Nephron (organoid): ENCODE data around the gene FEV.
A peak's percentile ranks its signal among the peaks of the same experiment; 100 is the strongest.

Source experiments
- H3K27ac Mint-ChIP-seq, 3 experiments: 2 replicates each; pipeline ENCODE4 v1.8.0; 2020; ENCODE audit warnings: mixed read lengths in 3 of 3, mild to moderate bottlenecking in 2 of 3, moderate library complexity in 1 of 3
- H3K27me3 Mint-ChIP-seq: 2 replicates; pipeline ENCODE4 v1.8.0; 2021; ENCODE audit warnings: low read depth, mild to moderate bottlenecking, moderate library complexity, mixed read lengths
- H3K36me3 Mint-ChIP-seq: 2 replicates; pipeline ENCODE4 v1.8.0; 2020; ENCODE audit warnings: low read depth, mixed read lengths
- H3K4me1 Mint-ChIP-seq: 2 replicates; pipeline ENCODE4 v1.8.0; 2020; ENCODE audit warnings: mixed read lengths
- H3K4me3 Mint-ChIP-seq, 3 experiments: 2 replicates each; pipeline ENCODE4 v1.8.0; 2020; ENCODE audit warnings: mild to moderate bottlenecking in 3 of 3, mixed read lengths in 3 of 3, moderate library complexity in 2 of 3
- H3K9me3 Mint-ChIP-seq: 2 replicates; pipeline ENCODE4 v1.8.0; 2020; ENCODE audit warnings: mixed read lengths
- CTCF ChIP-seq, 3 experiments: fragments of 200-600 bp; sonication (generic); IDR thresholded peaks; one replicate each; pipeline ENCODE4 v1.5.0; 2021; ENCODE audit warnings: antibody characterized with exemption in 3 of 3; ENCODE audit not compliant: unreplicated experiment in 3 of 3

The FEV gene

GRCh38 chr2:219010162-219010756 lies 25.3 kb upstream of the FEV start:
- peak in 2 of 3 experiments; percentile 27 to 34 for TF ChIP-seq CTCF (IDR thresholded peaks at IDR 0.05; ENCODE audit: unreplicated experiment in 3 of 3)
- H3K4me1 Mint-ChIP-seq = no peaks in the 10 kb centered on the region
- no peaks in the 10 kb centered on the region for H3K36me3 Mint-ChIP-seq
- no peaks in the 10 kb centered on the region for H3K9me3 Mint-ChIP-seq
- H3K27me3 Mint-ChIP-seq = peaks cover 94% of the 10 kb centered on the region
- H3K27ac Mint-ChIP-seq = no peak overlapping the region
- no peak overlapping the region for H3K4me3 Mint-ChIP-seq

DNA sequence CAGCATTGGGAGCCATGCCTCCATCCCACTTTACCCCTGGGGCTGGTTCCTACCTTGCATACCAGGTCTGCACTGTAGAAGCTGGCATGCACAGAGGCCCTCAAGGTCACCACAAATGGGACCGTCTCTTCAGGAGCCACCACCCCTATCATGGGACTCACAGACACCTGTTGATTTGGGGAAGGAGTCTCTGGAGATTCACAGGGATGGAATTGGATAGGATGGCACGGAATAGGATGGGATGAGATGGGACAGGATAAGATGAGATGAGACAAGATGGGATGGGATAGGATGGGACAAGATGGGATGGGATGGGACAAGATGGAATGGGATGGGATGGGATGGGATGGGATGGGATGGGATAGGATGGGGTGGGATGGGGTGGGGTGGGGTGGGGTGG lies 24.3 kb upstream of the FEV start:
- no peaks in the 10 kb centered on the region for H3K4me1 Mint-ChIP-seq
- no peaks in the 10 kb centered on the region for H3K36me3 Mint-ChIP-seq
- TF ChIP-seq CTCF (IDR thresholded peaks at IDR 0.05; ENCODE audit: unreplicated experiment in 3 of 3) = no peak
- H3K27ac Mint-ChIP-seq = no peak overlapping the region
- H3K4me3 Mint-ChIP-seq = no peak overlapping the region
- H3K9me3 Mint-ChIP-seq = no peaks in the 10 kb centered on the region
- H3K27me3 Mint-ChIP-seq = peaks cover 94% of the 10 kb centered on the region

DNA sequence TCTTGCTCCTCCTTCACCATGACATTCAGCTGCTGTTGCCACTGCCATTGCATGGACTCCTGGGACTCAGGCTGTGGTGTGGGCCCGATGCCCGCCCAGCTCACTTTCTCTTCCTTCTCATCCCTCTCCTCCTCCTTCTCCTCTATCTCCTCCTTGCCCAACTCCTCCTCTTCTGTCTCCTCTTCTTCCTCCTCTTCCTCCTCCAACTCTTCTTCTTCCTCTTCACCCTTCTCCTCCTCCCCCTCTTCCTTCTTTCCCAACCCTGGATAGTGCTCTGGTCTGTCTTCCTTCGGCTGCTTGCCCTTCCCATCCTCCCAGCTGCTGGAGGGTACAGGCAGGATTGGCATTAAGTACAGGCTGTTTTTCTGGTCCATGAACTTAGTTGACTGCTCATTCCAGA lies 19.0 kb upstream of the FEV start:
- peak overlapping the region in 1 of 3 experiments; percentile 13 for H3K4me3 Mint-ChIP-seq
- no peaks in the 10 kb centered on the region for H3K9me3 Mint-ChIP-seq
- H3K27me3 Mint-ChIP-seq = peaks cover 95% of the 10 kb centered on the region
- H3K27ac Mint-ChIP-seq = no peak overlapping the region
- no peaks in the 10 kb centered on the region for H3K36me3 Mint-ChIP-seq
- TF ChIP-seq CTCF (IDR thresholded peaks at IDR 0.05; ENCODE audit: unreplicated experiment in 3 of 3) = no peak
- peaks cover 11% of the 10 kb centered on the region for H3K4me1 Mint-ChIP-seq

DNA sequence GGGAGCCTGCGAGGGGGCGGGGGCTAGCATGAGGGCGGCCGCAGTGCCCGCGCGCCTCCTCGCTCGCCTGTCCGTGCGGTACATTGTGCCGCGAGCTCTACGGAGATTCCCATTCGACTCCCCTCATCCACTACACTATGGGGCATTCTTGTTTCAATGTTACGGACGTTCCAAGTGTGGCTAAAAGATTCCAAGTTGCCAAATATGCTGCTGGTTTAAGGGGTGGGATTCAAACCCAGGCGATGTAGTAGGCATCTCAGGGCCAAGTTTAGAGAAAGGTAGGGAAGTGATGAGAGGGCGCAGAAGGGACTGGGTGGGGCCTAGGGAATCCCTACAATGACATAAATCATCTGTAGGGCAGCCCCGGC lies 18.3 kb upstream of the FEV start:
- Mint-ChIP-seq H3K36me3 (no peaks in the 10 kb centered on the region), H3K4me3 (no peak overlapping the region), H3K9me3 (no peaks in the 10 kb centered on the region), H3K27me3 (peaks cover 96% of the 10 kb centered on the region), H3K4me1 (peaks cover 11% of the 10 kb centered on the region), H3K27ac (no peak overlapping the region)
- TF ChIP-seq CTCF (IDR thresholded peaks at IDR 0.05; ENCODE audit: unreplicated experiment in 3 of 3) = no peak

DNA sequence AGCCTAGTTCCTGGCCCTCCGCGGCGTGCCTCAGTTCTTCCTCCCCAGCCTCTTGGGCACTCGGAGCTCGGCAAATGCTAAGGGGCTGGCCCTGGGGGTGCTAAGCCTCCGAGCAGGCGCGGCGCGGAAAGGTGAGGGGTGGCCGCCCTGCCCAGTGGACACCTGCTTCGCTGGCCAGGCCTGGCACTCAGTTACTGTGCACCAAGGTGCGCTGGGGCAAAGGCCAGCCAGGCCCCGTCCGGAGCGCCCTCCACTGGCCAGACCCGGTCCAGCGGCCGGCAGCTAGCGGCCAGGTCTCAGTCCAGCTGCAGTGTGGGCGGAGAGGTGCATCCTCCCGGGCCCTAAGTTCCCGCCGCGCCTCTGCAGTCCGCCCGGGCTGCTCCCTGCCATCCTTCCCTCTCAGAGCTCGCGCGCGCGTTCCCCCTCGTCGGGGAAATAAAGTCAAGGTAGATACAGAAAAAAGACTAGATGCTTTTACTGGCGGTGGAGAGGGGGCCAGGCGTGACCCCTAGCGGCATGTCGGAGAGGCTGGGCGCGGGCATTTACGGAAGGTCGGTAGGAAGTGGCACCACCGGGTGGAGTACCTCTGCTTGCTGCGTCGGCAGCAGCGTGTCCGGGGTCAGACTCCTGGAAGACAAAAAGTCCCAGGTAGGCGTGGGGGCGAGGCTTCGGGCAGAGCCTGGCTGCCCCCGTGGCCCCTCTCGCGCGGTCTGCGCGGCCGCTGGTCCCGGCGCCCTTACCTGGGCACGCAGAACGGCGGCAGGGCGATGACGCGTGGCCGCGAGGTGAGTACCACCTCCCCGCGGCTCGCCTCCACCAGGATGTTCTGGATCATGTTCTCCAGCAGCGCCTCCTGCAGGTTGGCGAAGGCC lies 17.6 kb upstream of the FEV start:
- Mint-ChIP-seq H3K36me3 (no peaks in the 10 kb centered on the region), H3K4me1 (peaks cover 11% of the 10 kb centered on the region), H3K27me3 (peaks cover 97% of the 10 kb centered on the region), H3K9me3 (no peaks in the 10 kb centered on the region), H3K4me3 (peak overlapping the region in 2 of 3 experiments; percentile 15 to 44), H3K27ac (no peak overlapping the region)
- TF ChIP-seq CTCF (IDR thresholded peaks at IDR 0.05; ENCODE audit: unreplicated experiment in 3 of 3) = peak in 2 of 3 experiments; percentile 36 to 48
